Stimulated activated CD4-positive, alpha-beta T cell treated with anti-CD3 and anti-CD28 coated beads, TNF-alpha, amount 100 ng/mL, for 24 hours (primary cell): ENCODE data around the gene GORASP1.

ENCODE experiments used
- DNase-seq, 3 experiments: peaks; one replicate each; pipeline ENCODE4 v3.0.0-alpha.2; 2020; ENCODE audit warnings: low read depth in 3 of 3

The GORASP1 gene

GRCh38 chr3:39125841-39126500, 18.5 kb upstream of the GORASP1 start:
- no peak for DNase-seq

DNA sequence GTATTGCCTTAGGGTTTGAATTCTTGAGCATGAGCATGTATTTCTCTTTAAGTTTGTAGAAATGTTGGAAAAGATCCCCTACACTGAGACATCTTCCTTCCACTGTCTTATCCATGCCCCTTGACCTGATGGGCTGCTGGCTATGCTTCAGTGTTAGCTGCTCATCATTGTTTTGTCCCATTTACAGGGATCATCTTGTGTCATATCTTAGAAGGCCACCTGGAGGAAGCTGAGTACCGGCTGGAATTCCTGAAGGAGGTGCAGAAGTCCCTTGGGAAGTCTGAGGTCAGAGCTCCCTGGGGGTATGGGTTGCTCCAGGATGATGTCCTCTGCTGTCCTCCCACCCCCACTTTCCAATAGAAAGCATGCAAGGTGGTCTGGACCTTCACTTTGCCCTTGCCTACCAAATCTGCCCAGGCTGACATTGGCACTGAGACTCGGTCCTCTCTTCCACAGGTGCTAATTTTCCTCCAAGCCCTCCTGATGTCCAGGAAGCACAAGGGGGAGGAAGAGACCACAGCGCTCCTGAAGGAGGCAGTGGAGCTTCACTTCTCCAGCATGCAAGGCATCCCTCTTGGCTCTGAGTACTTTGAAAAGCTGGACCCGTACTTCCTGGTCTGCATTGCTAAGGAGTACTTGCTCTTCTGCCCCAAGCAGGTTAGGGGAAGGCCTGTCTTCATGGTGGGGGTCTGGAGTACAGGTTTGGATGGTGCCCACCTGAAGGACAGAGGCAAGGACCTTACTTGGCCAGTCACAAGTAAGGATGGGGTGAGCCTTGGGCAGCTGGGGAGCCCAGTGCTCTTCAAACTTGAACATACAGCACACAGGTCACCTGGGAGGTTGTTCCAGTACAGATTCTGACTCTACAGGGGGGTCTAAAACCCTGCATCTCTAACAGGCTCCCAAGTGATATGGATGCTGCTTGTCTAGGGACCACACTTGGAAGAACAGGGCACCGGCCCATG, 17.7 kb upstream of the GORASP1 start:
- DNase-seq = no peak

DNA sequence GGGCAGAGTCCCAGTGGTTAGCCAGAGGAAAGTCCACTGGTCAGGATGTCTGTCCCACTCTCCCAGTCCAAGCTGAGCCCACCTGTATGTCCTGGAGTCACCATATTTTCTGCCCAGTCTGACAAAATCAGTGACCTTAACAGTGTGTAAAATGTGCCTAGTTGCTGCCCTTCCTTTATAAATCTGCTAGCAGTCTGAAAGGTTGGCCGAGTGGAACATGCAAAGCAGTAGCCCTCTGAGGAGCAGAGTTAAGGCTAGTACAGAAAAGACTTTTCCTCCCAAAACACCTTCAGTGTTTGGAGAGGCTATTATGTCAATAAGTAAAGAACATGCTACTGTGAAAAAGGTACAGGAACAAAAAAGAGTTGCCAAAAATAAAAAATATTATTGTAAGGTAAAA, 15.4 kb upstream of the GORASP1 start:
- DNase-seq = no peak

GRCh38 chr3:39121621-39122020, 14.2 kb upstream of the GORASP1 start:
- no peak for DNase-seq

DNA sequence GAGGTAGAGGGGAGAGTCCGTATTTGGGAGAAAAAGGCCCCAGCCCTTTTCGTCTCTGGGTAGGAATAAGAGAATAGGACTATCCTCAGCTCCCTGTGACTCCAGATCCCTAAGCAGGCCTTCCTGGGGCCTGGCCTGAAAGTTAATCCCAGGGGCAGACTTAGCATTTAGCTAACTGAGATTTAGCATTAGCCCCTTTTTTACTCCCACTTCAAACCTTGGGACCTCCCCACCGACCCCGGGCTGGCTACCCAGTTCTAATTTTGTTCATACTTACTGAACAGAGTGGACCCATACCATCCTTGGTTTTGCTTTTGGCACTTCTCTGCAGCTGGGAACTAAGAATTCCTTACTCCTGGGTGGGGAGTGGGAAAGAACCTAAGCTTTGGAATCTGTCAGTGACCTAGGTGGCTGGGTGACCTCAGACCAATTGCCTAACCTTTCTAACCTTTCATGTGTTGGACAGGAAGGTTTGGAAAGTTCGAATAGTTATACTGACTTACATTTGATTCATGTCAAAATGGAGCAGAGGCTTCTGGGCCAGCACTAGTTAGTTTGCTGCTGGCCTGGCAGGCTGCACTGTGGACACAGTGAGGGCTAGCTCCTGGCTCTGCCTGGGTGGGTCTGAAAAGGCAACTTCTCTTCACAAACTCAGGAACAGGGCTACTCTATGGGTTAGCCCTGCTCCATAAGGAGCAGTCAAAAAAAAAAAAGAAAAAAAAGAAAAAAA, 11.7 kb upstream of the GORASP1 start:
- no peak for DNase-seq

- DNase-seq = no peak
These were observed 10.7 kb upstream of the GORASP1 start for GRCh38 chr3:39118079-39118478.

- DNase-seq = no peak
These were observed 8.4 kb upstream of the GORASP1 start for GRCh38 chr3:39115870-39116269.

GRCh38 chr3:39114456-39114855, 7.0 kb upstream of the GORASP1 start:
- no peak for DNase-seq

GRCh38 chr3:39113291-39113690, 5.9 kb upstream of the GORASP1 start:
- no peak for DNase-seq

GRCh38 chr3:39112535-39112934, 5.1 kb upstream of the GORASP1 start:
- no peak for DNase-seq

DNA sequence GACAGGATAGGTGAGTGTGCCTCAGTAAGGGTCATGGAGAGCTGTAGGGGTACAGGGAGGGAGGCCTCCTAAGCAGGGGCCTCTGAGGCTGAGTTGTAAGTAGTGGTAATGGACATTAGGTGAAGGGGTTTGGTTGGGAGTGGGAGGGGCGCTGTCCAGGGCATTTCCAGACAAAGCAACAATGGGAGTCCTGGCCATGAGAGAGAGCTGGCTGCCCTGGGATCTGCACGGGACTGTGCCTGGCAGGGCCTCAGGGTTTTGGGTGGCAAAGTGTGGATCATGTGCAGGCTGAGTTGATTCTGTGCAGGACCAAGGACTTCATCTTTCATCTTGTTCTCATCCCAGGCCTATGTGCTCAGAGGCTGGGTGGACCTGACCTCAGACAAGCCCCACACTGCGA, 4.7 kb upstream of the GORASP1 start:
- DNase-seq = no peak

- DNase-seq = no peak
These were observed 2.7 kb upstream of the GORASP1 start for GRCh38 chr3:39110041-39110639.

- no peak for DNase-seq
These were observed 1.7 kb upstream of the GORASP1 start for GRCh38 chr3:39109086-39109485.

DNA sequence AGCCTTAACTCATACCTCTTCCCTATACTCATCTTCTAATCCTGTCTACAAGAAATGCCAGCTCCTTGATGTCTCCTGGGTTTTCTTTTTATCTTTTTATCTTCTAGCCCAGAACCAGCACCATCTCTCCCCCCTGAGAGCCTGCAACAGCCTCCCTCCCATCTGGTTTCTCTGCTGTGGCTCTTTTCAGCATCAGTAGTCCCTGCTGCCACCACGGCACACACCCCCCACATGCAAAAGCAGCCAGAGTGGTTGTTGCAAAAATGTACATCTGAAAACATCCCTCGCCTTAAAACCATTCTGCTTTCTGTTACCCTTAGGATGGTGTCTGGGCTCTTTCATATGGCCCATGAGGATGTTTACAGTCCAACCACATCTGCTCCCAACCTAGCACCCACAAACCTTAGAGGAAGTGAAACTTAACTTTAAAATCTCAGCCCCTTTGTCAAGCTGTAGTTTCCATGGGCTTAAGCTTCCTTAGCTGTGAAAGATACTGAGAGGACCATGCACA, 828 bp upstream of the GORASP1 start:
- no peak for DNase-seq

DNA sequence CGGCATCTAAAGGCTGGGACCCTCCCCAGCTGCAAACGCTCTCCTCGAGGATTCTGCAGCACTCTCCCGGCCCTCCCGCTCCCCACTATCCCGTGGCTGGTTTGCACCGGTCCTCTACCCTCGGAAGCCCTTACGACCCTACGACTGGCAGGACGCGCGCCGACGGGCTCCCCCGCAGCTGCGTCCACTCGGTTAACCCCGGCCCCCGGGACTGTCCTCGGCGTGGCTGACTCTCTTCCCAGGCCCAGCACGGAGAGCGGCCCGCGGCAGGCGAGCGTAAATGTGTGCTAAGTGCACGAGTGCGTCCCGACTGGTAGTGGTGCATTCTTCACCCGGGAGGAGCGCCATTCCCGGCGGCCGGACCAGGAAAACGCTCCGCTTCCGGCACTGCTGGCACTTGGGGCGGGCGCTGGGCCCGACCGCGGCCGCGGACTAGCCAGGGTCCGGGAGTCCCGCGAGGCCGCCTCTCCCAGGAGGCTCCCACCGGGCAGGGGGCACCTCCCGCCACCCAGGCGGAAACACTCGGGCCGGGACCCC, 508 bp downstream of the GORASP1 start:
- DNase-seq = peak in 1 of 3 experiments; percentile 16

DNA sequence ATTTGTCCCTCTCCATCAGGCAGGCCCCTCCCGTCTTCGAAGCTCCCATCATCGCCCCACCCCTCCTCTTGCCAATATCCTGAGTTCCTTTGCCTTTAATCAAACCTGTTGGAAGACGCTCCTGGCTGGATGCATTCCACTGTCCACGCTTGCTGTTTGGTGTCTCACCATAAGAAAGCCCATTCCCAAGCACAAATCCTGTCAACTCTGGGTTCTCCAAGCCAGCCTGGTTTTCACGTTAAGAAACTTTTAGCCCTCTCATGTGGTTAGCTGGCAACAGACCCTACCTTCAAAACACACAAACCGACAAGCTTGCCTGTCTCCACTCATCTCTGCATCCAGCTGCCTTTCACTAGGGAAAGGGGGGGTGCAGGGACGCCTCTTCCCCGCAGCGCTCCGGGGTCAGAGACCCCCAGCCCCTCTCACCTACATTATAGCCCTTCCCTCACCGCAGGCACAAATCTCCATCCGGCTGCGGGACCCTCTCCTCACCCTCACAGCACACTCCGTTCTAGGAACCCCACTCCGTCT, 1.1 kb downstream of the GORASP1 start:
- no peak for DNase-seq

DNA sequence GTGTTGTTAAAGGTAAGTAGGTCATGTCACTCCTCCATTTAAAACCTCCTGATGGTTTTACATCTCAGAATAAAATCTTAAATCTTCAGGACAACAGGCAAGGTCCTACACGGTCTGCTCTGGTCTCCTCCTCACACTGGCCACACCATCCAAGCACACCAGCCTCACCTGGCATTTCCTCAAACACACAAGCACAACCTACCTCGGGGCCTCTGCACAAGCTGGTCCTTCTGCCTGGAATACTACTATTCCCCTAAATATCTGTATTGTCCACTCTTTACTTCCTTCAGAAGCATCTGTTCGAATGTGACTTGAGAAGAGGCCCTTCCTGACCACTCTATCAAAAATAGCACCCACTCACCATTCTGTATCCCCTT, 1.8 kb downstream of the GORASP1 start:
- DNase-seq = no peak

GRCh38 chr3:39104961-39105686, 2.3 kb downstream of the GORASP1 start:
- peak in 1 of 3 experiments; percentile 18 for DNase-seq

DNA sequence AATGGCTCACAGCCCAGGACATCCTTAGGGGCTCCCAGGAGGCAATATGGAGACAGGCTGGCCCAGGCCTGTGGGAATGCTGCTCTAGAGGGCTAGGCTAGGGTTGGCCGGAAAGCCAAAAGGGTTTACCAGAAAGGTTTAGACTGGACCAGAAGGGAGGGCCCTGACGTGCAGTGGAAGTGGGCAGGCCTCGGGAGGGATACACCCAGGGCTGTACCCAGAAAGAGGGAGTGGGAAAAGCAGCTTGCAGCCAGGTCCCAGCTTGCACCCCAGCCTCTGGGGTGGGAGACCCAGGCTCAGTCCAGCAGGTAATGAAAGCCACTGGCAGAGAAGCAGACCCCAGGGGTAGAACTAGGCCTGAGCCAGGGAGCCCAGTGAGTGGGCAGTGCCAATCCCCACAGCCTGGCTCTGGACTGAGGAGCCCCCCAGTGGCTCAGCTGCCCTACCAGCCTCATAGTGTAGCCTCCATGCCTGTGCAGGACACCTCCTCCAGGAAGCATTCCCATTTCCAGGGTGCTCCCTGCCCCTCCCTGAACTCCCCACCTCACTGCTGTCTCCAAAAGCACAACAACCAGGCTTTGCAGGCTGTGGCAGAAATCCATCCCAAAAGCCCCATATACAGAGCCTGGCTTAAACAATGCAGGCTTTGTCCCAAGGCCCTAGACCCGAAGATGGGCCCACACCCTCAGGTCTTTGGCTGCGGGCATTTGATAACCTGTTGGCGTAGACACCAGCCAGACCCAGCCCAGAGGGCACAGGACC, 3.5 kb downstream of the GORASP1 start:
- no peak for DNase-seq

- no peak for DNase-seq
These were observed 4.1 kb downstream of the GORASP1 start for GRCh38 chr3:39103324-39103693.
